Measurements from ENCODE around the gene GRHPR. TPM values are rescaled to one million over a fixed set of nuclear protein-coding genes. Genes with fewer than 3 reads are reported as not detected.

The GRHPR gene
- polyA plus RNA-seq, 2 of the 4 experiments (the other 2 are of a cell fraction), result 111 to 146 TPM

GRCh38 chr9:37442556-37442955, 20.1 kb downstream of the GRHPR start:
- H3K4me3 ChIP-seq, result no peak overlapping the region
- H3K4me1 ChIP-seq, result peaks cover 16% of the 10 kb centered on the region
- no peak overlapping the region for H3K4me2 ChIP-seq
- H3K27ac ChIP-seq, result no peak overlapping the region
- ChIA-PET CTCF (interaction anchor here (0.8 to 2.5 kb wide), 4 partner anchors 10 to 435 kb away, joined by 3 to 8 read pairs (median 4); no protein-coding TSS in a partner anchor), POLR2A (interaction anchor here (1.3 kb wide), 1 partner anchor 23 kb away, joined by 12 read pairs; the partner anchor contains the start of gene ZBTB5)
- 87% methylated on average over 2 of the region's 2 CpGs for WGBS (ENCODE audit: missing lambda C conversion rate)
- TF ChIP-seq CHD2 (IDR thresholded peaks at IDR 0.05; ENCODE audit: low read length, partially characterized antibody) (no peak), RARB (CRISPR knock-in tag; IDR thresholded peaks at IDR 0.05) (no peak), ATOH8 (CRISPR knock-in tag; IDR thresholded peaks at IDR 0.05; ENCODE audit: low read depth) (no peak), RAD21 (conservative IDR thresholded peaks at IDR 0.05 in 1 of 2, IDR thresholded peaks at IDR 0.05 in 1 of 2) (no peak), BHLHE40 (IDR thresholded peaks at IDR 0.05; ENCODE audit: low read depth, low read length) (no peak), RFX5 (IDR thresholded peaks at IDR 0.05) (no peak), HEYL (CRISPR knock-in tag; IDR thresholded peaks at IDR 0.05) (no peak), PHF8 (IDR thresholded peaks at IDR 0.05; ENCODE audit: borderline replicate concordance, low read depth) (no peak), EHMT2 (IDR thresholded peaks at IDR 0.05; ENCODE audit: low read depth) (no peak), MAZ (IDR thresholded peaks at IDR 0.05; ENCODE audit: borderline replicate concordance, low read depth, low read length) (no peak), CTCF (IDR thresholded peaks at IDR 0.05) (no peak), NR3C1 (IDR thresholded peaks at IDR 0.05) (no peak), GATA3 (IDR thresholded peaks at IDR 0.05; ENCODE audit: borderline replicate concordance) (no peak), HOXA7 (CRISPR knock-in tag; IDR thresholded peaks at IDR 0.05) (no peak), SREBF2 (IDR thresholded peaks at IDR 0.05) (no peak), CHD4 (IDR thresholded peaks at IDR 0.05; ENCODE audit: borderline replicate concordance) (no peak), POLR2AphosphoS2 (conservative IDR thresholded peaks at IDR 0.05; ENCODE audit: low read length) (no peak), POLR2A (IDR thresholded peaks at IDR 0.05; ENCODE audit: low read length) (no peak)
- TF ChIP-seq, protein P1, sequence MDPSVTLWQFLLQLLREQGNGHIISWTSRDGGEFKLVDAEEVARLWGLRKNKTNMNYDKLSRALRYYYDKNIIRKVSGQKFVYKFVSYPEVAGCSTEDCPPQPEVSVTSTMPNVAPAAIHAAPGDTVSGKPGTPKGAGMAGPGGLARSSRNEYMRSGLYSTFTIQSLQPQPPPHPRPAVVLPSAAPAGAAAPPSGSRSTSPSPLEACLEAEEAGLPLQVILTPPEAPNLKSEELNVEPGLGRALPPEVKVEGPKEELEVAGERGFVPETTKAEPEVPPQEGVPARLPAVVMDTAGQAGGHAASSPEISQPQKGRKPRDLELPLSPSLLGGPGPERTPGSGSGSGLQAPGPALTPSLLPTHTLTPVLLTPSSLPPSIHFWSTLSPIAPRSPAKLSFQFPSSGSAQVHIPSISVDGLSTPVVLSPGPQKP (IDR thresholded peaks at IDR 0.05; ENCODE audit: low read depth, low read length), result no peak
- DNase-seq (ENCODE audit: low read depth in 1 of 2, low spot score in 1 of 2) (no peak), ATAC-seq (no peak), FAIRE-seq (no peak)
- H3K9me3 ChIP-seq, result no peaks in the 10 kb centered on the region

DNA sequence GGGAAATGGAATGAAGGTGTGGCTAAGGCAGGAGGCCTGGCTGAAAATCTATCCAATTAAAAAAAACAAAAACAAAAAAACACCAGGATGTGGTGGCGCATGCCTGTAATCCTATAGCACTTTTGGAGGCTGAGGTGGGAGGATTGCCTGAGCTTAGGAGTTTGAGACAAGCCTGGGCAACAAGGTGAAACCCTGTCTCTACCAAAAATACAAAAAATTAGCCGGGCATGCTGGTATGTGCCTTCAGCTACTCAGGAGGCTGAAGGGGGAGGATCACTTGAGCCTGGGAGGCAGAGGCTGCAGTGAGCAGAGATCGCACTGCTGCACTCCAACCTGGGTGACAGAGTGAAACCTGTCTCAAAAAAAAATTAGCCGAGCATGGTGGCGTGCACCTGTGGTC, 21.1 kb downstream of the GRHPR start:
- no peak overlapping the region for H3K4me2 ChIP-seq
- no peak overlapping the region for H3K27ac ChIP-seq
- H3K4me1 ChIP-seq, result peaks cover 16% of the 10 kb centered on the region
- no peak overlapping the region for H3K4me3 ChIP-seq
- no peak for DNase-seq (ENCODE audit: low read depth in 1 of 2, low spot score in 1 of 2)
- no peak for ATAC-seq
- no peak for FAIRE-seq
- POLR2A ChIA-PET, result no interaction called here
- CTCF ChIA-PET, result interaction anchor here (2.5 kb wide), 1 partner anchor 28 kb away, joined by 8 read pairs; no protein-coding TSS in a partner anchor
- 92% methylated on average over 5 of the region's 5 CpGs for WGBS (ENCODE audit: missing lambda C conversion rate)
- TF ChIP-seq REST (IDR thresholded peaks at IDR 0.05), result no peak
- TF ChIP-seq RCOR1 (IDR thresholded peaks at IDR 0.05; ENCODE audit: low read depth, low read length), result no peak
- TF ChIP-seq FOXS1 (CRISPR knock-in tag; IDR thresholded peaks at IDR 0.05), result no peak
- no peak for TF ChIP-seq TP53 (CRISPR knock-in tag; IDR thresholded peaks at IDR 0.05)
- TF ChIP-seq GATA3 (IDR thresholded peaks at IDR 0.05; ENCODE audit: borderline replicate concordance), result no peak
- no peak for TF ChIP-seq CHD4 (IDR thresholded peaks at IDR 0.05; ENCODE audit: borderline replicate concordance)
- no peak for TF ChIP-seq ZSCAN20 (CRISPR knock-in tag; IDR thresholded peaks at IDR 0.05)
- no peak for TF ChIP-seq HOXB5 (CRISPR knock-in tag; IDR thresholded peaks at IDR 0.05)
- TF ChIP-seq HOXA7 (CRISPR knock-in tag; IDR thresholded peaks at IDR 0.05), result no peak
- no peaks in the 10 kb centered on the region for H3K9me3 ChIP-seq

Measured in A549 (cell line).